GM20431 (cell line): ENCODE data around the gene DSCAML1.

Experiments used
- in situ Hi-C: fragments of 300-500 bp; cut with MseI, MboI; formaldehyde crosslinking; loops from one replicate; pipeline ENCODE4 v1.15.0; 2020; ENCODE audit warnings: low sequenced_read_pairs; ENCODE audit not compliant: unreplicated experiment

The DSCAML1 gene

GRCh38 chr11:117743121-117743815 is 53.7 kb downstream of the DSCAML1 start:
- in situ Hi-C loops = no loop called here

GRCh38 chr11:117738246-117738957 is 58.6 kb downstream of the DSCAML1 start:
- in situ Hi-C loops = no loop called here

GRCh38 chr11:117735350-117735977 is 61.6 kb downstream of the DSCAML1 start:
- in situ Hi-C loops = no loop called here

GRCh38 chr11:117734601-117735024 is 62.4 kb downstream of the DSCAML1 start:
- in situ Hi-C loops = no loop called here

- in situ Hi-C loops = no loop called here
Observed at GRCh38 chr11:117733316-117733715, 63.7 kb downstream of the DSCAML1 start.

GRCh38 chr11:117731722-117732290 is 65.2 kb downstream of the DSCAML1 start:
- in situ Hi-C loops = no loop called here

GRCh38 chr11:117730208-117730800 is 66.7 kb downstream of the DSCAML1 start:
- in situ Hi-C loops = no loop called here

- in situ Hi-C loops = no loop called here
Observed at GRCh38 chr11:117725048-117725734, 71.8 kb downstream of the DSCAML1 start.

- in situ Hi-C loops = no loop called here
Observed at GRCh38 chr11:117724621-117725020, 72.4 kb downstream of the DSCAML1 start.

- in situ Hi-C loops = no loop called here
Observed at GRCh38 chr11:117724104-117724503, 72.9 kb downstream of the DSCAML1 start.

- in situ Hi-C loops = no loop called here
Observed at GRCh38 chr11:117723277-117724024, 73.6 kb downstream of the DSCAML1 start.

- in situ Hi-C loops = no loop called here
Observed at GRCh38 chr11:117722082-117722481, 74.9 kb downstream of the DSCAML1 start.

GRCh38 chr11:117720061-117720511 is 76.9 kb downstream of the DSCAML1 start:
- in situ Hi-C loops = no loop called here

GRCh38 chr11:117719480-117719879 is 77.5 kb downstream of the DSCAML1 start:
- in situ Hi-C loops = no loop called here

- in situ Hi-C loops = no loop called here
Observed at GRCh38 chr11:117717485-117718314, 79.3 kb downstream of the DSCAML1 start.

- in situ Hi-C loops = no loop called here
Observed at GRCh38 chr11:117716521-117717440, 80.2 kb downstream of the DSCAML1 start.

- in situ Hi-C loops = no loop called here
Observed at GRCh38 chr11:117715801-117716200, 81.2 kb downstream of the DSCAML1 start.
